KOPT-K1 (cell line): Measurements from ENCODE around the gene ASPN.

Experiments
- H3K27ac ChIP-seq: fragments of 200-600 bp; sonication (generic); 2 replicates; pipeline ENCODE4 v1.5.1; 2016; ENCODE audit warnings: antibody characterized with exemption, mild to moderate bottlenecking, low read depth, low read length; ENCODE audit not compliant: poor library complexity, severe bottlenecking
- H3K36me3 ChIP-seq: fragments of 200-600 bp; sonication (generic); 2 replicates; pipeline ENCODE4 v1.5.1; 2017; ENCODE audit warnings: antibody characterized with exemption, mild to moderate bottlenecking, low read length, moderate library complexity; ENCODE audit not compliant: insufficient read depth
- H3K9me3 ChIP-seq: fragments of 200-600 bp; sonication (generic); 2 replicates; pipeline ENCODE4 v1.5.1; 2017; ENCODE audit warnings: antibody characterized with exemption, low read length, mild to moderate bottlenecking; ENCODE audit not compliant: insufficient read depth, poor library complexity, severe bottlenecking

The ASPN gene

GRCh38 chr9:92482329-92482728 lies at the start of gene ASPN:
Gene ASPN (minus strand): TSS chr9:92482506.
- Histone ChIP-seq H3K27ac (no peak within 1 kb of the TSS), H3K9me3 (no peaks in the 10 kb centered on the region), H3K36me3 (no peaks in the 10 kb centered on the region)

- no peaks in the 10 kb centered on the region for H3K9me3 ChIP-seq
- no peaks in the 10 kb centered on the region for H3K36me3 ChIP-seq
- H3K27ac ChIP-seq = no peak overlapping the region
These were observed 48.6 kb upstream of the ASPN start for GRCh38 chr9:92530893-92531292.

GRCh38 chr9:92529124-92529523 lies 46.8 kb upstream of the ASPN start:
- H3K36me3 ChIP-seq = no peaks in the 10 kb centered on the region
- H3K27ac ChIP-seq = no peak overlapping the region
- no peaks in the 10 kb centered on the region for H3K9me3 ChIP-seq

DNA sequence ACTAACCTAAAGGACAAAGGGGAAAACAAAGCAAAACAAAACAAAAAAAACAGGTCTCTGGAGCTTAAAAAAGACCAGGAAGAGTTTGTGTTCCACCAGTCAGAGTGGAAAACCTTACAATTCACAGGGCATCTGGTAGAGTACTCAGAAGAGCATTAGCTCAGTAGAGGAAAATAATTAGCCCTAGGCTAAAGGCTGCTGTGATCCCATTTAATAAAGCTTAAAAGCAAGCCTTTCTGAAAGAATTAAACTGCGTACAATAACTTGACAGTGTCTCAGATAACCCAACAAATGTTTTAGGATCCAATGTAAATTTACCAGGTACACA lies 46.2 kb upstream of the ASPN start:
- Histone ChIP-seq H3K36me3 (no peaks in the 10 kb centered on the region), H3K9me3 (no peaks in the 10 kb centered on the region), H3K27ac (no peak overlapping the region)

GRCh38 chr9:92527832-92528521 lies 45.7 kb upstream of the ASPN start:
- Histone ChIP-seq H3K27ac (no peak overlapping the region), H3K9me3 (no peaks in the 10 kb centered on the region), H3K36me3 (no peaks in the 10 kb centered on the region)

DNA sequence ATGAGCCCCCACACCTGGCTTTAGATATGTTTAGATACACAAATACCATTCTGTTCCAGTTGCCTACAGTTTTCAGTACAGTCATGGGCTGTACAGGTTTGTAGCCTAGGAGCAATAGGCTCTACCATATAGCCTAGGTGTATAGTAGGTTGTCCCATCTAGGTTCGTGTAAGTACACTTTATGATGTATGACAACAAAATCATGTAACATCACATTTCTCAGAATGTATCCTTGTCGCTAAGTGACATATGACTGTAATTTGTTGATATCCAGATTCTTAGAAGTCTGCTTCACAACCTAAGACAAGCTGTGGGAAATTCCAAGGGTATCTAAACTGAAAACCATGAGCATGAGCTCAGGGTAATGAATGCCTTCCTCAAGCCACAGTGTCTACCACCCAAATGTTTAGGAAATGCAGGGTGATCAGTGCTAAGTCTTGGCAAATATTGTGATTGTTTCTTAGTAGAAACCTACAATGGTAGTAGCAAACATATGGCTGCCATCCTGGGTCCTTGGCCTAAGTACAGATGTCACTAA lies 45.1 kb upstream of the ASPN start:
- Histone ChIP-seq H3K9me3 (no peaks in the 10 kb centered on the region), H3K27ac (no peak overlapping the region), H3K36me3 (no peaks in the 10 kb centered on the region)

- no peaks in the 10 kb centered on the region for H3K9me3 ChIP-seq
- H3K36me3 ChIP-seq = no peaks in the 10 kb centered on the region
- H3K27ac ChIP-seq = no peak overlapping the region
These were observed 43.0 kb upstream of the ASPN start for GRCh38 chr9:92525306-92525705.

GRCh38 chr9:92524881-92525280 lies 42.6 kb upstream of the ASPN start:
- H3K36me3 ChIP-seq = no peaks in the 10 kb centered on the region
- no peaks in the 10 kb centered on the region for H3K9me3 ChIP-seq
- no peak overlapping the region for H3K27ac ChIP-seq

DNA sequence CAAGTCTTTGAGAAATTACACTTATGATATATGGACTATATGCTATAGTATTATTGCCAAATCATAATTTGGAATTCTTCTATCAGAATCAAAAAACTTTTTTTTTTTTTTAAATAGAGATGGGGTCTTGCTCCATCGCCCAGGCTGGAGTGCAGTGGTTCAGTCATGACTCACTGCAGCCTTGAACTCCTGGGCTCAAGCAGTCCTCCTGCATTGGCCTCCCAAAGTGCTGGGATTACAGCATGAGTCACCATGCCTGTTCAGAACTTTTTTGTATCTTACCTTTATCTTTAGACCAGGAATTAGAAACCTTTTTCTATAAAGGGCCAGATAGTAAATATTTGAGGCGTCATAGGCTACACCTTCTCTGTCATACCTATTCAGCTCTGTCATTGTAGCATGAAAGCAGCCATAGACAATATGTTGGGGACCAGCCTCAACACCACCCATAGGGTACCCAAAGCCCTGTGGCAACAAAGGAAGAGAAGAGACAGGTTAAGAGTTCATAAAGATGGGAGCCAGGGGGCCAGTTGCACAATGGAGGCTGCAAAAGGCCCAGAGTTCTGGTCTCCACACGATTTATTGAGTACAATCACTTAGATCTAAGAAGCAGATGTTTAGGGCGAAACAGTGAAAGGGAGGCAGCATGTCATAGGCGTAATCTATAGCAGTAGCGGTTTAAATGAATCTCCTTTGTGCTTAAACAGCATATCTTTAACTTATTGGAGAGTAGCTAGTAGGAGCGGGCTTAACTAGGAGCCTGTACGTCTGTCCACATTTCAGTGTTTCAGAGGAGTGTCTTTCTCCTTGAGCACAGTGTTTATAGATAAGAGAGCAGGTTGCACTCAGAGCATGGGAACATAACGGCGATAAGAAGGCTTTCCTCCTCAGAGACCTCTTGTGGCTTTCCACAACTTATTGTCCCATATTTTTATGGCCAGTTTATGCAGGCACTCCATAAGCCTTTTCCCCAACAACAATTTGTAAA lies 41.0 kb upstream of the ASPN start:
- no peaks in the 10 kb centered on the region for H3K9me3 ChIP-seq
- no peak overlapping the region for H3K27ac ChIP-seq
- H3K36me3 ChIP-seq = no peaks in the 10 kb centered on the region

- H3K9me3 ChIP-seq = no peaks in the 10 kb centered on the region
- H3K36me3 ChIP-seq = no peaks in the 10 kb centered on the region
- H3K27ac ChIP-seq = no peak overlapping the region
These were observed 38.5 kb upstream of the ASPN start for GRCh38 chr9:92520837-92521236.

DNA sequence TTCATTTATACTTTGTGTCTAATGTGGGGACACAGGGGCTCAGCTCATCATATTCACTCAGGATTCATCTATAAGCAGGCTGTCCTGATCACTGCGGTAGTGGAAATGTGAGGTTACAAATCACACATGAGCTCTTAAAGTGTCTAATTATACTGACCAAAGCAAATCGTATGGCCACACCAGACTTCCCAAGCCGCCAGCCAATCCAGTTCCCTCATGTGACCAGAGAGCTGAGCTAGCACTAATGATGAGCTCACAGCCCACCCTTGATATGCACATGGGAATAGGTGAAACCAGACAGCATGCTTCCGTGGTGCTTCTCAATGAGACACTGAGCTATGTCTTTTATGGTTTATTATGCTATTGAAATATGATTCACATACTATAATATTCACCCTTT lies 35.9 kb upstream of the ASPN start:
- H3K27ac ChIP-seq = no peak overlapping the region
- no peaks in the 10 kb centered on the region for H3K9me3 ChIP-seq
- H3K36me3 ChIP-seq = no peaks in the 10 kb centered on the region

GRCh38 chr9:92517046-92517445 lies 34.7 kb upstream of the ASPN start:
- Histone ChIP-seq H3K9me3 (no peaks in the 10 kb centered on the region), H3K27ac (no peak overlapping the region), H3K36me3 (no peaks in the 10 kb centered on the region)

- H3K36me3 ChIP-seq = no peaks in the 10 kb centered on the region
- H3K9me3 ChIP-seq = no peaks in the 10 kb centered on the region
- H3K27ac ChIP-seq = no peak overlapping the region
These were observed 34.2 kb upstream of the ASPN start for GRCh38 chr9:92516521-92516920.

DNA sequence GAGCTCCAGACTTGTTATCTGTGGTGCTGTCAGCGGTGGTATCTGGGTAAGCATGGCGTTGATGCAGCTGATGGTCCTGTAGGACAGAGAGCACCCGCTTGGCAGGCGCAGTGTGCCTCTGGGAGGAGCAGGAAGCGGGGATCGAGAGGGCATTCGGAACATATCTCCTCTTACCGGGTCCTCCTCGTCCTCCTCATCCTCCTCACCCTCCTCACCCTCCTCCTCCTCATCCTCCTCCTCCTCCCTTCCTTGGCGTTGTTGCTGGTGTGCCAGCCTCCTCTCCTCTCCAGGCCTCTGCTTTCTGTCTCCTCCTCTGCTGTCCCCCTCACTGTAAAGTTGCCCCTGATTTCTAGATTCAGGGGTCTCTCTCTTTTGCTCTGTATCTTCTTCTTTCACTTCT lies 32.3 kb upstream of the ASPN start:
- H3K27ac ChIP-seq = no peak overlapping the region
- no peaks in the 10 kb centered on the region for H3K9me3 ChIP-seq
- H3K36me3 ChIP-seq = no peaks in the 10 kb centered on the region

- Histone ChIP-seq H3K27ac (no peak overlapping the region), H3K36me3 (no peaks in the 10 kb centered on the region), H3K9me3 (no peaks in the 10 kb centered on the region)
These were observed 31.0 kb upstream of the ASPN start for GRCh38 chr9:92513349-92513748.
